ENCODE measurements around the gene CFDP1.
A peak's percentile ranks its signal among the peaks of the same experiment; 100 is the strongest.
"Not testable (repeated sequence)": the region's sequence is repeated elsewhere in the genome, so short reads cannot be mapped to it uniquely, and the experiment has no call there.

The CFDP1 gene

DNA sequence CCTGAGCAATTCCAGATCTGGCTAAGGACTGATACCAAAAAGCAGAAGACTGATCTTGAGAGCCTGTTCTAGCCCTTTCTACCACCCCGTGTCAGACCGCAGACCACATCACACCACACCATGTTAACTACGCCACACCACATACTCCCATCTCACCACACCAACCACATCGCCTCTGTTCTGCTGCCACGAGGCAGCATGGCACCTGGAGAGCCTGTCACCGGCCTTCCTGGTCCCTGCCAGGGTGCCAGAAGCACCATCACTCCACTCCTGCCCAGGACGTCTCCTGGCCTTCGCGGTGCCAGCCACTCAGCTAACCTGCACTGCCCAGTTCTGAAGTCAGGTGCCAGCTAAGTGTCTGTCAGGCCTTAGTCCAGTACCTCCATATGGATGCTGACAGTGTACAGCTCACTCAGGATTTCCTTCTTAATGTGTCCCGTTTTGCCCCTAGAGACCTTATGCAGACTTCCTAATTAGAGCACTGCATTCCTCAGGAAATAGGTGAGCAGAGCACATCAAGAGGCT, 144.6 kb downstream of the CFDP1 start:
- peak; percentile 66 to 74 for DNase-seq

DNA sequence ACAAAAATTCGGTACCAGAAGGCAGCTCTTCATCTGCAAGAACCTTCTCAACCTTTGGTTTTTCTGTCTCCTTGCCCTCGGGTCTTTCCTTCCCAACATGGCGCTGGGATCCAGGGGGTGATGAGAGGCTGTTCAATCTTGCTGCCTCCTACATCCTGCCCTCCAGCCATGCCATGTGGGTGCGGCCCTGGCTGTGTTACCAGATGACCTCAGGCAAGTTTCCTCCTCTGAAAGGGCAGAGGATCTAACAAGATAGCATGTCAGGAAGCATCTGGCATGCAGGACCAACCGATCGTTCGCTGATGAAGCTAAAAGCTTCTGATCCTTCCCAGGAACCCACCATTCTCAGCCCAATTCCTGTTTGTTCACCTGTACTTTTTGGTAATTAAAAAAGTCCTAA, 145.1 kb downstream of the CFDP1 start:
- no peak for DNase-seq

DNA sequence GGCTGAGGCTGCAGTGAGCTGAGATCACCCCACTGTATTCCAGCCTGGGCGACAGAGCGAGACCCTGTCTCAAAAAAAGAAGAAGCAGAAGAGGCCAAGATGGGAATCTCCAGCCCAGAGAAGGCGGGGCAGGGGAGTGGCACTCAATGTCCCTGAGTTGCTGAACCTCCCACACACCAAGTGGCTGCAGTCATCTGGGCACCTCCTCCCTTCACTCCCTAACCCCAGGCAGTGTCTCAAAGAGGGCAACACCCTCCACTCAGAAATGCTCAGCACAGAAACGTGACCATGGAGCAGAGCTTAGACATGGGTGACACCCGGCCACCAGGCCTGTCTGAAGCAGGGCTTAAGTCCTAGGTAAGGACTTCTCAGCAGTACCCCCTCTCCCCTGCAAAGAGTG, 145.6 kb downstream of the CFDP1 start:
- DNase-seq: no peak

DNA sequence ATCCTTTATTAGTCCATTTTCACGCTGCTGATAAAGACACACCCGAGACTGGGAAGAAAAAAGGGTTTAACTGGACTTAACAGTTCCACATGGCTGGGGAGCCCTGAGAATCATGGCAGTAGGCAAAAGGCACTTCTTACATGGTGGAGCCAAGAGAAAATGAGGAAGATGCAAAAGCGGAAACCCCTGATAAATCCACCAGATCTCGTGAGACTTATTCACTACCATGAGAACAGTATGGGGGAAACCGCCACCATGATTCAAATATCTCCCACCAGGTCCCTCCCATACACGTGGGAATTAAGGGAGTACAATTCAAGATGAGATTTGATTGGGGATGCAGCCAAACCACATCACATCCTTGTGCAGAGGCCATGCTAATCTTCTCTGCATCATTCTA, 146.9 kb downstream of the CFDP1 start:
- no peak for DNase-seq

DNA sequence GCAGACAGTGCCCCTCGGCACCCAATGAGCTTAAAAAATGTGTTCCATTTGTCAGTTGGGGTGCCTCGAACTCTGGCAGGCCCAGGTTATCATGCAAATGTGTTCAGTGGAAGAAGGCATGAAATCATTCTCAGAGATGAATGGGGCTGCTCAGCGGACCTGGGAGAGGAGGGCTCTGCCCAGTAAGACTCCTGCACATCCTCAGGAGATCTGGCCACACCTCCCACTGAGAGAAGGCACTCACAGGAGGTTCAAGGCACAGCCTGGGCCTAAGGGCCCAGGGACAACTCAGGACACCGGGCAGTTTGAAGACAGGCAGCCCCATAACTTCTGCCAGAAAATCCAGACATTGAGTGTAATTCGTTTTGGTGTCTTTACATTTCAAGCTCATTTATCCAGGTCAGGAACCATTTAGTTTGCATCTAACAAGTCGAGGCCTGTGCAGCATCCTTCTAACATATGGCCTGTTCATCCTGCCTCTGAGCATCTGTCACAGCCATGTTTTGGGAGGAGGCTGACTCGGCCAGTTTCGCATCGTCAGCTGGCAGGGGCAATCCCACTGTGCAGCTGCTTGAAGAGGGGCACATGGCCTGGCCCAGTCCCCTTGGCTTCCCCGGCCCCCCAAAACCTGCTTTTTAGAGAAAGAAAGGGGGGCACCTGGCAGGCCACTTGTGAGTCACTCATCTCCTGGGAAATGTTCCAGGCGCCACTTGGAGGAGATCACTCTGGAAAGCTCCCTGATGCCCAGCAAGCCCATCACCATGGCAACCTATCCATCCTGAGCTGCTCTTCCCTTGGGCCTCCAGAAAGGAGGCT, 150.6 kb downstream of the CFDP1 start:
- no peak for DNase-seq

DNA sequence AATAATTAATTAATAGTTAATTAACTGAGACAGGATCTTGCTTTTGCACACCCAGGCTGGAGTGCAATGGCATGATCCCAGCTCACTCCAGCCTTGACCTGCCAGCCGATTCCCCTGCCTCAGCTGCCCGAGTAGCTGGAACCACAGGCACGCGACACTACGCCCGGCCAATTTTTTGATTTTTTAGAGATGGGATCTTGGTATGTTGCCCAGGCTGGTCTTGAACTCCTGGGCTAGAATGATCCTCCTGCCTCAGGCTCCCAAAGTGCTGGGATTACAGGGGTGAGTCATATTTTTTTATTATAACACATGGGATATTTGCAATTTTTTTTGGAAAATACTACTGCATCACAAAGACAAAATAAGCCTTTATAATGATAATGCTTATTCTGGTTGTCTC, 151.5 kb downstream of the CFDP1 start:
- no peak for DNase-seq

DNA sequence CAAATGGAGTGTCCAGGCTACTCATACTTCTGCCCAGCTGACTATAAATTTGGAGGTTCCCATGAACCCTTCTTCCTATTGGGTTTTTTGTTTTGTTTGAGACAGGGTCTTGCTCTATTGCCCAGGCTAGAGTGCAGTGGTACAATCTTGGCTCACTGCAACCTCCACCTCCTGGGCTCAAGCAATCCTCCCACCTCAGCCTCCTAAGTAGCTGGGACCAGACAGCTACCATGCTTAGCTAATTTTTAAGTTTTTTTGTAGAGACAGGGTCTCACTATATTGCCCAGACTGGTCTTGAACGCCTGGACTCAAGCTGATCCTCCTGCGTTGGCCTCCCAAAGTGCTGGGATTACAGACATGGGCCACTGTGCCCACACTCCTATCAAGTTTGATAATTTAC, 152.3 kb downstream of the CFDP1 start:
- DNase-seq: not testable (repeated sequence)

DNA sequence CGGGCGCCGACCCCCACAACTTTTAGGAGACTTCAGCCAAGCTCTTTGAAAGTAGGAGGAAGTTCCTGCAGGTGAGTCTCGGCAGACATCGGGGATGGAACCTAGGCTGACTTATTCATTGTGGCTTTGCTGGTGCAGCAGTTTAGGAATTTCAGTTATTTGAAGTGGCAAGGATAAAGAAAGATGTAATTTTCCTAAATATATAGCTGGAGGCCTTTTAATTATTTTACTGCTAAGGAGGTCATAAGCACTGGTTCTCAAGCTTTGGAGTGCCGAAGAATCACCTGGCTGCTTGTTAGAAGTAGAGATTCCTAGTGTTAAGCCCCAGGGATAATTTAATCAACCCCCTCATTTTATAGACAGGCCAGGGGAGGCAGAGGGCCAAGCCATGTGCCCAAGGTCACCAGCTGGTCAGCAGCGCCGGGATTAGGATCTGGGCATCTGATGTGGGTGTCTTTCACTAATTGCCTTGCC, 152.9 kb downstream of the CFDP1 start:
- DNase-seq: no peak

DNA sequence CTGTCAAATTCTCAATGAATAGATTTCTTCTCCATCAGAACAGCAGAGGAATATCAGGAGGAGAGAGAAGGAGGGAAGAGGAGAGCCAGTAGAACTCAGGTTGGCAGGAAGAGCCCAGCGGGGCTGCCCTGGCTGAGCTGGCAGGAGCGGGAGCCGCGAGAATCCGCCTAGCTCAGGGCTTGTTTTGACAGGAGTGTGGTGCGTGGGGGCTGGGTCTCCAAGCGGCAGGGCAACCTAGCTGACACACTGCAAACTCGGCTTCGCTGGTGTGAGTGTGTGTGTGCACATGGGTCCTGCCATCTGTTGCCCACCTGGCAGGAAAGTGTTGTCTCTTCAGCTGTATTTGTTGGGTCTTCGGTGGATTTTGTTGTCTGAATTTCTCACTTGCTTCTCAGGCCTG, 154.0 kb downstream of the CFDP1 start:
- DNase-seq: no peak

DNA sequence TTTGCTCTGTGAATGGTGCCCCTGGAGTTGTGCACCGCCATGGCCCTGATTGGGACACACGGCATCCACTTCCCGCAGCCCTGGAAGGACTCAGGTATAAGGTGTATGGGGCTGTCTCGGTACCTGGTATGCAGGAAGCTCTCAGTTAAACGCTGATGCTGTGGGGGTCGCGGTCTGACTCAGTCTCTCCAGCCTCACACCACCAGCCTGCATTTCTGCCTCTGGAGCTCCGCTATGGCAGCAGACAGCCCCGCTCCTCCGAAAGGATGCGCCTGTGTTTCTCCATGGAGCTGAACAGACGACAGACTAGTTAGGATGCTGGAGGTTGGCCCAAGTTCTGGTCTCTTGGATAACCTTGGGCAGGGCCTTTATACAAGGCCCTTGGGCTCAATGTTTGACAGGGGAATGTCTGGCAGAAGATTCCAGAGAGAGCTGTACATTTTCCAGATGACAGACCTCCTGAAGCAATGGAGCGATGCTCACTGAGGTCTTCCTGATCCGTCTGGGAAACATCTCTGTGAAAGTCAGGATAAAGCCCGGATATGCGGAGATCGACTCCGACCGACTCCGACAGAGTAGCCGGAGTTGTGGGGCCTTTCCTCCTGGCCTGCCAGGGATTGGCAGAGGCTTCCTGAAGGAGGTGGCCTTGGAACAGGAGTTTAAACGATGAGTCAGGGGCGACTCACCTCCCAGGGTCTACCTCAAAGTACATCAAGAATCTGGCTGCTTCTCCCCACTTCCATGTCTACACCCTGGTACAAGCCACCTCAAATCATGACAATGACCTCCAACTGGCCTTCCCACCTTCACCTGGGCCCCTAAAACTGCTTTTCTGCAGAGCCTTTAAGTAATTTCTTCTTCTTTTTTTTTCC, 160.0 kb downstream of the CFDP1 start:
- DNase-seq: no peak

DNA sequence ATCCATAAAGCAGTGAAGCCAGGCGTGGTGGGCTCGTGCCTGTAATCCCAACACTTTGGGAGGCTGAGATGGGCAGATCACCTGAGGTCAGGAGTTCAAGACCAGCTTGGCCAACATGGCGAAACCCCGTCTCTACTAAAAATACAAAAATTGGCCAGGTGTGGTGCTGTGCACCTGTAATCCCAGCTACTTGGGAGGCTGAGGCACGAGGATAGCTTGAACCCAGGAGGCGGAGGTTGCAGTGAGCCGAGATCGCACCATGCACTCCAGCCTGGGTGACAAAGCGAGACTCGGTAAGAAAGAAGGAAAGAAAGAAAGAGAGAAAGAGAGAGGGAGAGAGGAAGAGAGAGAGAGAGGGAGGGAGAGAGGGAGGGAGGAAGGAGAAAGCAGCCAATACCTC, 160.7 kb downstream of the CFDP1 start:
- DNase-seq: not testable (repeated sequence)

DNA sequence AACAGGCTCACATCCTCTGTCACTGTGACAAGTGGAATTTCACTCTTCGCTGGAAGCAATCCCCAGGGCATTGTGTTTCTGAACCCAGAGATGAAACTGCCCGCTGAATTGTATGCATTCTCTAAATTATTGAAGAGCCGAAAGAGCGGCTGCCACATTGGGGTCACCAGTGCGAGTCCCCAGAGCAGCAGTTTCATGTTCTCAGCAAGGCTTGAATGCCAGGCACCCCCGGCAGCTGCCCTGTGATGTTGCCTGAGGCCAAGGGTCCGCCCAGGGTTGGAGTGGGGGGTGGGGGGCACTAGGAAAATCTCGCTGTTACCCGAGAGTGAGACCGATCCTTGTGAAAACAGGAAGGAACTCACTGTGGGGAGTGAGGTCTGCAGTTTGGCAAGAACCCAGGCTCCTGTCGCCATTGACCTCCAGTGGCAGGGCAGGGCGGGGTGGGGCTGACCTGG, 161.2 kb downstream of the CFDP1 start:
- DNase-seq: no peak

DNA sequence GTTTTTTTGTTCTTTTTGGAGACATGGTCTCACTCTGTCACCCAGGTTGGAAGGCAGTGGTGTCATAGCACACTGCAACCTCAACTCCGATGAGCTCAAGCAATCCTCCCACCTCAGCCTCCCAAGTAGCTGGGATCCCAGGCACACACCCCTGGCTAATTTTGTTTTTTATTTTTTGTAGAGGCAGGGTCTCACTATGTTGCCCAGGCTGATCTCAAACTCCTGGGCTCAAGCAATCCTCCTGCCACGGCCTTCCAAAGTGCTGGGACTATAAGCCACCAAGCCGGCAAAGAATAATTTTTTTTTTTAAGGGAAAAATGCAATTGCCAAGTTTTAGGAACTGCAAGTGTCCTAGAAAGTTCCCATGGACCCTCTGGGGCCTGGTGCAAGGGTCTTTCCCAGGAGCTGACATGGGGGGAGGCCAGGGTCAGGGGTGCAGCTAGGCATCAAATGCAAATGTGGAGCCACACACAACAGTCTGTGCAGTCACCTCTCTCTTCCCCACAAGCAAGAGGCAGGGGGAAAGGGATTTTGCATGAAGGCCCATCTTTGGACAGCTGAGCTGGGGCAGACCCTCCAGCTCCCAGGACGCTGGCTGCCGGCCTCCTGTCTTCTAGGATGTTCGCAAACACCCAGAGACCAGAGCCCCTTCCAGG, 161.7 kb downstream of the CFDP1 start:
- DNase-seq: no peak

DNA sequence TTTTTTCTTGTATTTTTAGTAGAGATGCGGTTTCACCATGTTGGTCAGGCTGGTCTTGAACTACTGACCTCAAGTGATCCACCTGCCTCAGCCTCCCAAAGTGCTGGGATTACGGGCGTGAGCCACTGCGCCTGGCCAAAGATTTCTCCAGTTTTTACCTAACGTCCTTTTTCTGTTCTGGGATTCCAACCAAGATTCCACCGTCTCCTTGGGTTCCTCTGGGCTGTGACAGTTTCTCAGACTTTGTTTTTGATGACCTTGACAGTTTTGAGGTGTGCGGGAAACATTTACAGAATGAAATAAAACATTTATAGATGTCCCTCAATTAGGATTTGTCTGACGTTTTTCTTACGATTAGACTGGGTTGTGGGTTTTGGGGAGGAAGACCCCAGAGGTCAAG, 163.9 kb downstream of the CFDP1 start:
- not testable (repeated sequence) for DNase-seq

DNA sequence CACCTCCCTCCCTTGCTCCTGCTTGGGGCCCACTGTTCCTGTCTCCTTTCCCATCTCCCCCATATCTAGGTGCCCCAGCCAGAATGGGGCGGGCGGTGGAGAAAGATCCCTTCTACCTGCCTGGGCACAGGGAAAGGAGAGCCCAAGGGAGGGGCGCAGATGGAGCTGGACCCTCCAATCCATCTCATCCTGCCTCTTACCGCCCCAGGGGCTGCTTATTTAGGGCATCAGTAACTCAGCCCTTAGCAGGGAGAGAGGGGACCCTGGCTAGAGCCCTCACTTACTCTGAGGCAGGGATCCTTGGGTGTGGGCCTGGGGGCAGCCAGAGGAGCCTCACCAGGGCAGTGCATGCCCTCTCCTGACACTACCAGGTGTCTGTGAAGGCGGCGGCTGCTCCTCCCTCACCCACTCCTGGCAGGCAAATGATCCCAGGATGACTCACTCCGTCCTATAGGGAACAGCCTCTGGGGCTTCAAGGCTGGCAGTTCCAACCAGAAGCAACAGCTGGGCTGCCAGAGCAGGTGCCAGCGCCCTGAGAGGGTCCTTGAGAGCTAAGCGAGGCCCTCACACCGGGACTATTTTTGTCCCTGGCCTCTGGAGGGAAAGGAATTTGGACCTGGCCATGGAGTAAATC, 165.6 kb downstream of the CFDP1 start:
- DNase-seq: no peak

DNA sequence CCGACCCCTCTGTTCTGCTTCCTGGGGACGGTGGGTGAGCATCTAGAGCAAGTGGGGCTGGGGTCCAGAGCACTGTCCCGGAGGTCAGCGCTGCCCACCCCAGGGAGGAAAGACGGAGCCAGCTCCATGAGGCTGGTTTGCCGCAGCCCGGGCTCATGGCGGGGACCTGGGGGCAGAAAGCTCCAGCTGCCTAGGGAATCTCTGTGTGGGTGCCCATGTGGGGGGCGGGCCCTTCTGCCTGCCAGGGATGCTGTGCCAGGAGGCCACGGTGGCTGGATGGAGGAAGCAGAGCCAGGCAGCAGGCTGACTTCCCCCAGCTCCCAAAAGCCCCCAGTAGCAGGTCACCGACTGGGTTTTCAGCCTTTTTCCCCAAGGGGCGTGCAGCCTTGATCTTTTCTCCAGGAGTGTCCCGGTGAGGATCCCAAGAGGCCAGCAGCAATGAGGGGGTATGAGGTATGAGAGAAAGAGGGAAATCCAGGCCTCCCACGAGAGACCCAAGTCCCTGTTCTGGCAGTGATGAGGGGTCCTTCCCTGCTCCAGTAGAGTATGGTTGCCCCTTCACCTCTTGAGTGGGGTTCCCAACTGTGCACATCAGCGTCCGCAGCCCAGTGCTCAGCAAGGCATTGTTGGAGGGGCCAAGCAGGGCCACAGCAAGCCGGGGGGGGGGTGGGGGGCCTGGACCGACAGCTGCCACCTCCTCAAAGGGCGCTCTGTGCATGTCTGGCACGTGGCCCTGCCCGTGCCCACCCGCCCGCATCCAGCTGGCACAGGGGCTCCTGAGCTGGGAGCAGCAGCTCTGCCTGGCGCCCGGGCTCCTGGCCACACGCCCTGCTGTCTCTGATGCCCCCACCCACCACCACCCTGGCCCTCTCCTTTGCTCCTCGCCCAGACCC, 166.3 kb downstream of the CFDP1 start:
- DNase-seq: no peak

DNA sequence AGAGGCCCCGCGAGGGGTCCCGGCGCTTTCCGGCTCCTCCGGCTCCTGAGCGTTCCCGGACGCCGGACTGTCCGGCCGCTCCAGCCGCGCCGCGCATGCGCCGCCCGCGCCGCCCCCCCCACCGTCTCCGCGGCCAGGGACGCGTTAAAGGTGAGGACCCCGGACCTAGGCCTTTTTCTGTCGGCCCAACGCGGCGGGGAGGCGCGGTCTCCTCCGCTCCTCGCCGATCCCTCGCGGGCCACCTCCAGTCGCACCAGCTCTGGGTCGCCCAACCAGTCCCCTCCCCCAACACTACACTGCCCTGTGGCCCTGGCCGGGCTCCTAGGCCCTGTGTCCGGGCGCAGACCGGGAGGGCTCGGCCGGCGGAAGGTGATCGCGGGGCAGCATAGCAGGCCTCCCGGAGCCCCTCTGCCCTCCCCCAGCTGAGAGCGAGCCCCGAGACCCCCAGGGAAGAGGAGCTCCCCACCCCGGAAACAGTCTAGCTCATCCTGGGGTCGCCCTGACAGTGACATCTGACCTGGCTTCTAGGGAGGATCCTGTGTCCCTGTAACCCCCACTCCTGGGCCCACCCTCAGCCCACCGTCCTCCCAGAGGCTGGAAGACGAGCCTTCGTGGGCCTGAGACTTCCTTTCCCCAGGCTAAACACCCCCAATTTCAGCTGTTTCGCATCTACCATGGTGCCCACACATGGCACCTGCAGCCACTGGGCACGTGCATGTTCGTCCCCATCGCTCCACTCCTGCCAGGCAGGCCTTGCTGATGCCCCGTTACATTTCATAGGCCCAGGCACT, 167.2 kb downstream of the CFDP1 start:
- DNase-seq: peak in 1 of 2 experiments; percentile 28

DNA sequence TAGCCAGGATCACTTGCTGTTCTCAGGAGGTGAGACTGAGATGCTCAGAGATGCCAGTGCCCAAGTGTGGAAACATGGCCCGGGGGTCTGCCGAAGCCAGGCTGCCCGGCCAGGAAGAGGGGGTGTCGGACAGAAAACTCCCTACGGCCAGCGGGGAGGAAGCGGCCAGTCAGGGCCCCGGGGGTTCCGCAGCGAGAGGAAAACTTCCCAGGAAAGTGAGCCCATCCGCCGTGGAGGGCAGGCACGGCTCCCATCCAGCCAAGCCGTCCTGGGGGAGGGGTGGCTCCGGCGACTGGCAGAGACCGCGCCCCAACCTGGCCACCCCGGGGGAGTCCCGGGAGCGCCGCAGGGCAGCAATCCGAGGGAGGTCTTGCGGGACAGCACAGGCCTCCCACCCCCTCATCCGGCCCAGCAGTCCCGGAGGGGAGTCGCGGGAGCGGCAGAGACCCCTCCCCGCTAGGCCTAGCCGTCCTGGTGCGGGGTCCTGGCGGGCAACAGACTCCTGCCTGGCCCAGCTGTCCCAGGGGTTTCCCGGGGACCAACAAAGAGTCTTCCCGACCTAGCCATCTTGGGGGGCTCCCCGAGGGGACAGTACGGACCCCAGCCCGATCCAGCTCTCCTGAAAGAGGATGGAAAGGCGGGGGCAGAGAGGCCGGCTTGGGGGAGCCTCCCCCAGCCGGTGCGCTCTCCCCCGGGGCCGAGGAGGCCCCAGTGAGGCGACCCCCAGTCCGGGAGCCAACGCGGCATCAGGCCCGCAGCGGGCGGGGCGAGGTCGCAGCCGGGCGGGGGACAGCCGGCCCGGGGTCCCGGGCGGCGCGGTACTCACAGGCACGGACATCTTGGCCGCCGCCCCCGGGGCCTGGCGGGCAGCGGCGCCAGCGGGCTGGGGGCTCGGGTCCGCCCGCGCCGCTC, 168.0 kb downstream of the CFDP1 start:
- no peak for DNase-seq

DNA sequence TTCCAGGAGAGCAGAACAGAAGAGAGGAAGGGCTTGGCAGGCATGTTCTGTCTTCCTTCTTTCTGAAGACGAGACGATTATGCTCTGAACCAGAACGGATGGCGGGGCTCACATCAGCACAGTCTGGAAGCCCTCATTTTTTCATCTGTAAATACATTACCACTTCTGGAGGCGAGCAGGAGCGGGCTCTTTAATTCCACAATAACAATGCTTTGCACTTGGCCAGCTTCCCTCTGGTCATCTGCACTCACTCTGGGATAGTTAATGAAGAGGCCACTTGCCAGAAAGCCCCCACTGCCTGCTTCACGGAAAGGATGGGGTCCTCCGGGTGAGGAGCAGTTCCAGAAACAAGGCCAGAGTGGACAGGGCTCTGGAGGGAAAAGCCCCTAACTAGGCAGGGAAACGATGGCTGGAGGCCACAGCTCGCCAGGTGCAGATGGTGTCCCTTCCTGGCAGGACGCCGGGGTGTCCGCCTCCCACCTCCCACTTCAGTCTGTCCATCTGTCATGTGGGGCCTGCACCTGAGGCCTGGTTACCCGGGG, 168.8 kb downstream of the CFDP1 start:
- DNase-seq: no peak
